ENCODE measurements around the gene ATRNL1.

- no peak for TF ChIP-seq CTCF (IDR thresholded peaks at IDR 0.05)
- TF ChIP-seq POLR2AphosphoS5 (IDR thresholded peaks at IDR 0.05; ENCODE audit: insufficient read depth in 1 of 2, low read depth in 1 of 2), result no peak
Observed at GRCh38 chr10:115795964-115796363, 702.8 kb downstream of the ATRNL1 start.
